Left lung (tissue), 10 donors: ENCODE measurements around the gene EDIL3. TPM values are rescaled to one million over a fixed set of nuclear protein-coding genes. Genes with fewer than 3 reads are reported as not detected.

Experiments
- ATAC-seq: fragments of 200-7000 bp; cut with Tn5 transposase; one replicate; pipeline ENCODE4 v1.9.1; 2020; ENCODE audit warnings: moderate library complexity
- DNase-seq, 4 donors: peaks; one replicate each; pipeline ENCODE4 v3.0.0-alpha.2; 2013 to 2020
- H3K27ac ChIP-seq, 2 donors: fragments of 200-600 bp; sonication (generic) in 1 of 2; one replicate each; pipeline versions ENCODE4 v1.5.0 to v1.8.0; 2020 to 2021
- H3K27me3 ChIP-seq, 2 donors: fragments of 200-600 bp; sonication (generic) in 1 of 2; one replicate each; pipeline versions ENCODE4 v1.5.0 to v1.8.0; 2020 to 2021
- H3K36me3 ChIP-seq, 2 donors: fragments of 200-600 bp; sonication (generic) in 1 of 2; one replicate each; pipeline versions ENCODE4 v1.5.0 to v1.8.0; 2020 to 2021
- H3K4me1 ChIP-seq, 2 donors: fragments of 200-600 bp; one replicate each; pipeline ENCODE4 v1.8.0; 2021
- H3K4me3 ChIP-seq, 2 donors: fragments of 200-600 bp; sonication (generic) in 1 of 2; one replicate each; pipeline versions ENCODE4 v1.5.0 to v1.8.0; 2020 to 2021; ENCODE audit warnings: mild to moderate bottlenecking in 1 of 2
- H3K9me3 ChIP-seq, 2 donors: fragments of 200-600 bp; sonication (generic) in 1 of 2; one replicate each; pipeline versions ENCODE4 v1.5.0 to v1.8.0; 2020 to 2021
- intact Hi-C, 2 donors: fragments of 100-400 bp; cut with DNase I; formaldehyde crosslinking; loops; one replicate each; pipeline versions ENCODE4 v1.11.2 to v1.14.2; 2022
- polyA plus RNA-seq, 6 donors: library from polyadenylated mRNA; unstranded; fragments of 120-200 nt; gene quantifications; one replicate each; pipeline ENCODE4 v1.2.1, GENCODE V29; 2013; ENCODE audit not compliant: insufficient read length in 6 of 6
- total RNA-seq, 2 donors: library from RNA; stranded (reverse); fragmentation: NEBNext Ultra II Directional; extraction: Animal tissue kit (Norgen Biotek cat#: 25700); gene quantifications; one replicate each; pipeline ENCODE4 v1.2.1, GENCODE V29; 2021
- TF ChIP-seq, protein P1 (sequence below), 2 donors: fragments of 200-600 bp; sonication (generic) in 1 of 2; IDR thresholded peaks; one replicate each; pipeline versions ENCODE4 v1.5.0 to v1.8.0; 2021; ENCODE audit warnings: antibody characterized with exemption in 2 of 2
- donor health status: DM: no; HTN: yes; CAD: no.
- donor health status: DM: no; HTN: no; CAD: no.

Gene EDIL3
- total and polyA plus RNA-seq, 8 donors, result 20.6 to 59.9 (median 42.3) TPM

DNA sequence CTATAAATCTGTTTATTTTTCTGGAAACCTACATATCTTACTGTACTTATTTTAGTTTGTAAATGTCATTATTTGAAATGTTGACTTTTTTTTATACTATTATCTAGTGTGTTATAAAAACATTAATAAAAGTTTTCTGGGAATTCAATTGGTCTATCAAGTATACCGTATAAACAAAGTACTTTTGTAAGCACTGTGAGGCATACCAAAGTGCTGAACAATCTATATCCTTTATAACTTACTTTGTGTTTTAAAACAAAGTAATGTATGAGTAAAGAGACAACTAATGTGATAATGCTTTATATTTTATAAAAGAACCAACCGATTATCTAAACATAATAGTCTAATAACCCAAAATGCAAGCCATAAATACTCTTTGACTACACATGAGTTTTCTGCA is 23.1 kb downstream of the EDIL3 start:
- Histone ChIP-seq H3K27me3 (no peaks in the 10 kb centered on the region), H3K27ac (no peak overlapping the region), H3K4me3 (no peak overlapping the region), H3K36me3 (no peaks in the 10 kb centered on the region), H3K4me1 (no peaks in the 10 kb centered on the region), H3K9me3 (no peaks in the 10 kb centered on the region)
- ATAC-seq (no peak), DNase-seq (no peak)
- intact Hi-C loops, result no loop called here
- TF ChIP-seq, protein P1, sequence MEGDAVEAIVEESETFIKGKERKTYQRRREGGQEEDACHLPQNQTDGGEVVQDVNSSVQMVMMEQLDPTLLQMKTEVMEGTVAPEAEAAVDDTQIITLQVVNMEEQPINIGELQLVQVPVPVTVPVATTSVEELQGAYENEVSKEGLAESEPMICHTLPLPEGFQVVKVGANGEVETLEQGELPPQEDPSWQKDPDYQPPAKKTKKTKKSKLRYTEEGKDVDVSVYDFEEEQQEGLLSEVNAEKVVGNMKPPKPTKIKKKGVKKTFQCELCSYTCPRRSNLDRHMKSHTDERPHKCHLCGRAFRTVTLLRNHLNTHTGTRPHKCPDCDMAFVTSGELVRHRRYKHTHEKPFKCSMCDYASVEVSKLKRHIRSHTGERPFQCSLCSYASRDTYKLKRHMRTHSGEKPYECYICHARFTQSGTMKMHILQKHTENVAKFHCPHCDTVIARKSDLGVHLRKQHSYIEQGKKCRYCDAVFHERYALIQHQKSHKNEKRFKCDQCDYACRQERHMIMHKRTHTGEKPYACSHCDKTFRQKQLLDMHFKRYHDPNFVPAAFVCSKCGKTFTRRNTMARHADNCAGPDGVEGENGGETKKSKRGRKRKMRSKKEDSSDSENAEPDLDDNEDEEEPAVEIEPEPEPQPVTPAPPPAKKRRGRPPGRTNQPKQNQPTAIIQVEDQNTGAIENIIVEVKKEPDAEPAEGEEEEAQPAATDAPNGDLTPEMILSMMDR (IDR thresholded peaks at IDR 0.05), result no peak

DNA sequence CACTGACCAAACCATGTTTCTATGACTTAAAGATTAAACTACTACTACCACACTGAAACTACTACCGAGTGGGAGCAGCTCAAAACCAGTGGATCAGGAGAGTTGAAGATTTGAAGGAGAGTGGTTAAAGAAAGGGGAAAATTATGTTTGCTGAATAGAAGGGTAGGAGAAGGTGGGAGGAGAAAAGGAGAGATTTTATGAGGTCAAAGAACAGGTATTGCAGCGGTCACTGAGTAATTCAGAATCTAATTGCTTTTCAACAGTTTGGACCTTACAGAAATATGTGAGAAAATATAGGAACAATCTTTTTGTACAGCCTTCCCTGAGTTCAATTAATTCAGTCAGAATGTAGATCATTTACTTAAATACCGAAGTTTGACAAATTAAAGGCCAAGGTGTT is 24.6 kb downstream of the EDIL3 start:
- TF ChIP-seq, protein P1 (IDR thresholded peaks at IDR 0.05), result no peak
- Histone ChIP-seq H3K4me3 (no peak overlapping the region), H3K36me3 (no peaks in the 10 kb centered on the region), H3K4me1 (no peaks in the 10 kb centered on the region), H3K27me3 (no peaks in the 10 kb centered on the region), H3K9me3 (no peaks in the 10 kb centered on the region), H3K27ac (no peak overlapping the region)
- ATAC-seq (no peak), DNase-seq (no peak)
- intact Hi-C loops, result no loop called here

DNA sequence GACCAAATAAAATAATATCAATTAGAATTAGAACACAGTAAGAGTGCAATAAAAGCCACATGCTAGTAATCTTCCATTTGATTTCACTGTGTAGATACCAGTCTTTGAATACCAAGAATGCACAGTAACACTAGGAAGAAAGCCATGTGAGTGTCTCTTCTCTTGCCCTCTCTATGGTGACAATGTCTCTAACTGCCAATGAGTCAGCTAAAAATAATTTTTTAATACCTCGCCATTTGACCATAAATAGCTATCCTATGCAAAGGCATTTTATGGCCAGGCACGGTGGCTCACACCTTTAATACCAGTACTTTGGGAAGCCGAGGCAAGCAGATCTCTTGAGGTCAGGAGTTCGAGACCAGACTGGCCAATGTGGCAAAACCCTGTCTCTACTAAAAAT is 30.6 kb downstream of the EDIL3 start:
- H3K4me1 ChIP-seq, result no peaks in the 10 kb centered on the region
- TF ChIP-seq, protein P1 (IDR thresholded peaks at IDR 0.05), result no peak
- no peaks in the 10 kb centered on the region for H3K9me3 ChIP-seq
- H3K27me3 ChIP-seq, result no peaks in the 10 kb centered on the region
- H3K36me3 ChIP-seq, result no peaks in the 10 kb centered on the region
- no peak for ATAC-seq
- no peak overlapping the region for H3K27ac ChIP-seq
- intact Hi-C loops, result no loop called here
- no peak for DNase-seq
- H3K4me3 ChIP-seq, result no peak overlapping the region

DNA sequence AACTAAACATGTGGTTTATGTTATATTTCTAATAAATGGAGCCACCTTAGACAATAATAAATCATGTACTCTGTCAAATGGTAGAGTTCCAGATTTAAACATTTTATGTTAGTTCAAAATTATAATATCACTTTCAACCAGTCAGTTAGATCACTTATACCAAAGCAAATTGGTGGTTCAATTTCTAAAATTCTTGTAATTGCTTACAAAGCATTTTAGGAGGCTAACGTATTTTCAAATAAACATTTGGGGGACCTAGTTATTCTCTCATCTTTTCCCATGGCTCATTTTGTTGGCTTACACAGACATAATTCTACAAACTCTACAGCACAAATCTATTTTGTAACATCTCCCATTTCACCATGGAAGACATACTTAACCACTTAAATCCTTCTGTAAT is 39.9 kb downstream of the EDIL3 start:
- H3K4me1 ChIP-seq, result no peaks in the 10 kb centered on the region
- TF ChIP-seq, protein P1 (IDR thresholded peaks at IDR 0.05), result no peak
- no peak for DNase-seq
- intact Hi-C loops, result no loop called here
- H3K4me3 ChIP-seq, result no peak overlapping the region
- H3K27ac ChIP-seq, result no peak overlapping the region
- H3K36me3 ChIP-seq, result no peaks in the 10 kb centered on the region
- no peaks in the 10 kb centered on the region for H3K27me3 ChIP-seq
- ATAC-seq, result no peak
- H3K9me3 ChIP-seq, result no peaks in the 10 kb centered on the region

DNA sequence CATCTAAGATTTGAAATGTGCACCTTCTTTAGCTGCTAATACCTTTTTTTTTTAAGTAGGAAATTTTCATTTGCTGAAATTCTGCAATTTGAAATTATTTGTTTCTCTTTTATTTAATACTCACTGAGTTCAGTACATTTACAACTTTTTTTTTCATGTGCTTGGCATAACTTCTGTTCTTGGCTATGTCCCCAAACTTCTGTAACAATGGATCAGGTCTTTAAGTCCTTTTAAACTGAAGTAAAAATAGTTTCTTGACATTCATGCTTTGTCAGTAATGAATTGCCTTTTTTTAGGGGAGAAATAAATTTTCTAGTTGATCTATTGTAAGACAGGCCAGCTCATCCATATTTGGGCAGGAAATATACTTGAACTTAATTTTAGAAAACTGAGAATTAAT is 41.5 kb downstream of the EDIL3 start:
- DNase-seq (peak in 1 of 4 donors; percentile 1), ATAC-seq (no peak)
- no peaks in the 10 kb centered on the region for H3K9me3 ChIP-seq
- TF ChIP-seq, protein P1 (IDR thresholded peaks at IDR 0.05), result no peak
- H3K4me3 ChIP-seq, result no peak overlapping the region
- no peaks in the 10 kb centered on the region for H3K27me3 ChIP-seq
- H3K27ac ChIP-seq, result no peak overlapping the region
- intact Hi-C loops, result no loop called here
- no peaks in the 10 kb centered on the region for H3K36me3 ChIP-seq
- no peaks in the 10 kb centered on the region for H3K4me1 ChIP-seq
